Neural cell (in vitro differentiated cells): ENCODE results near the gene GTPBP4.

Source experiments
- CTCF ChIP-seq: fragments of 450-650 bp; IDR thresholded peaks from 2 replicates; pipeline ENCODE4 v1.5.1; 2014; ENCODE audit warnings: antibody characterized with exemption, mild to moderate bottlenecking, moderate library complexity; ENCODE audit not compliant: poor library complexity, severe bottlenecking
- TF ChIP-seq, protein P1 (sequence below): IDR thresholded peaks from 2 replicates; pipeline ENCODE4 v1.6.1; 2012; ENCODE audit warnings: borderline replicate concordance

- TF ChIP-seq CTCF: no peak
- TF ChIP-seq, protein P1, sequence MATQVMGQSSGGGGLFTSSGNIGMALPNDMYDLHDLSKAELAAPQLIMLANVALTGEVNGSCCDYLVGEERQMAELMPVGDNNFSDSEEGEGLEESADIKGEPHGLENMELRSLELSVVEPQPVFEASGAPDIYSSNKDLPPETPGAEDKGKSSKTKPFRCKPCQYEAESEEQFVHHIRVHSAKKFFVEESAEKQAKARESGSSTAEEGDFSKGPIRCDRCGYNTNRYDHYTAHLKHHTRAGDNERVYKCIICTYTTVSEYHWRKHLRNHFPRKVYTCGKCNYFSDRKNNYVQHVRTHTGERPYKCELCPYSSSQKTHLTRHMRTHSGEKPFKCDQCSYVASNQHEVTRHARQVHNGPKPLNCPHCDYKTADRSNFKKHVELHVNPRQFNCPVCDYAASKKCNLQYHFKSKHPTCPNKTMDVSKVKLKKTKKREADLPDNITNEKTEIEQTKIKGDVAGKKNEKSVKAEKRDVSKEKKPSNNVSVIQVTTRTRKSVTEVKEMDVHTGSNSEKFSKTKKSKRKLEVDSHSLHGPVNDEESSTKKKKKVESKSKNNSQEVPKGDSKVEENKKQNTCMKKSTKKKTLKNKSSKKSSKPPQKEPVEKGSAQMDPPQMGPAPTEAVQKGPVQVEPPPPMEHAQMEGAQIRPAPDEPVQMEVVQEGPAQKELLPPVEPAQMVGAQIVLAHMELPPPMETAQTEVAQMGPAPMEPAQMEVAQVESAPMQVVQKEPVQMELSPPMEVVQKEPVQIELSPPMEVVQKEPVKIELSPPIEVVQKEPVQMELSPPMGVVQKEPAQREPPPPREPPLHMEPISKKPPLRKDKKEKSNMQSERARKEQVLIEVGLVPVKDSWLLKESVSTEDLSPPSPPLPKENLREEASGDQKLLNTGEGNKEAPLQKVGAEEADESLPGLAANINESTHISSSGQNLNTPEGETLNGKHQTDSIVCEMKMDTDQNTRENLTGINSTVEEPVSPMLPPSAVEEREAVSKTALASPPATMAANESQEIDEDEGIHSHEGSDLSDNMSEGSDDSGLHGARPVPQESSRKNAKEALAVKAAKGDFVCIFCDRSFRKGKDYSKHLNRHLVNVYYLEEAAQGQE: no peak
These were observed 18.3 kb downstream of the GTPBP4 start for GRCh38 chr10:1006573-1006972.
